IPS-15b (cell line): ENCODE data around the gene PTPN21.

Experiments
- H3K27me3 ChIP-seq: one replicate; pipeline ENCODE4 v1.6.1; 2013; ENCODE audit warnings: low read length; ENCODE audit not compliant: control insufficient read depth, insufficient read depth
- H3K36me3 ChIP-seq: one replicate; pipeline ENCODE4 v1.6.1; 2013; ENCODE audit warnings: low read length; ENCODE audit not compliant: control insufficient read depth, insufficient read depth
- H3K4me1 ChIP-seq: one replicate; pipeline ENCODE4 v1.6.1; 2013; ENCODE audit warnings: mild to moderate bottlenecking, low read length; ENCODE audit not compliant: control insufficient read depth, insufficient read depth
- H3K4me3 ChIP-seq: one replicate; pipeline ENCODE4 v1.5.1; 2013; ENCODE audit warnings: low read depth, low read length
- H3K9ac ChIP-seq: one replicate; pipeline ENCODE4 v1.6.1; 2013; ENCODE audit warnings: low read depth, mild to moderate bottlenecking, low read length
- H3K9me3 ChIP-seq: one replicate; pipeline ENCODE4 v1.6.1; 2013; ENCODE audit warnings: mild to moderate bottlenecking, low read length; ENCODE audit not compliant: control insufficient read depth, insufficient read depth

The PTPN21 gene

GRCh38 chr14:88572117-88572516 is 17.3 kb upstream of the PTPN21 start:
- Histone ChIP-seq H3K4me3 (no peak overlapping the region), H3K27me3 (no peaks in the 10 kb centered on the region), H3K36me3 (peaks cover 29% of the 10 kb centered on the region), H3K4me1 (no peaks in the 10 kb centered on the region), H3K9ac (no peak overlapping the region), H3K9me3 (no peaks in the 10 kb centered on the region)

GRCh38 chr14:88568196-88568595 is 13.4 kb upstream of the PTPN21 start:
- H3K9me3 ChIP-seq, result no peaks in the 10 kb centered on the region
- no peak overlapping the region for H3K4me3 ChIP-seq
- peaks cover 5% of the 10 kb centered on the region for H3K4me1 ChIP-seq
- H3K27me3 ChIP-seq, result no peaks in the 10 kb centered on the region
- H3K36me3 ChIP-seq, result peaks cover 18% of the 10 kb centered on the region
- H3K9ac ChIP-seq, result no peak overlapping the region

- Histone ChIP-seq H3K36me3 (peaks cover 7% of the 10 kb centered on the region), H3K27me3 (no peaks in the 10 kb centered on the region), H3K4me1 (peaks cover 11% of the 10 kb centered on the region), H3K4me3 (no peak overlapping the region), H3K9me3 (no peaks in the 10 kb centered on the region), H3K9ac (no peak overlapping the region)
Measured at GRCh38 chr14:88565427-88565826, 10.6 kb upstream of the PTPN21 start.

GRCh38 chr14:88563845-88564244 is 9.0 kb upstream of the PTPN21 start:
- Histone ChIP-seq H3K4me1 (peaks cover 11% of the 10 kb centered on the region), H3K4me3 (peak overlapping the region; percentile 82), H3K27me3 (no peaks in the 10 kb centered on the region)

GRCh38 chr14:88562831-88563686 is 8.3 kb upstream of the PTPN21 start, which contains the start of gene ZC3H14:
TSS of gene ZC3H14 (plus strand) at chr14:88563037. CDS start at chr14:88563134, 97 bp downstream.
- H3K4me1 ChIP-seq, result peaks cover 11% of the 10 kb centered on the region
- no peaks in the 10 kb centered on the region for H3K27me3 ChIP-seq
- peak within 1 kb of the TSS; percentile 80 for H3K9ac ChIP-seq
- H3K9me3 ChIP-seq, result no peaks in the 10 kb centered on the region
- peaks cover 2% of the 10 kb centered on the region for H3K36me3 ChIP-seq
- H3K4me3 ChIP-seq, result peak within 1 kb of the TSS; percentile 82

More at GRCh38 chr14:88563845-88564244, 9.0 kb upstream of the PTPN21 start:
- Histone ChIP-seq H3K36me3 (peaks cover 7% of the 10 kb centered on the region), H3K9me3 (no peaks in the 10 kb centered on the region), H3K9ac (peak overlapping the region; percentile 63)

GRCh38 chr14:88562532-88562830 is 7.7 kb upstream of the PTPN21 start:
- Histone ChIP-seq H3K9me3 (no peaks in the 10 kb centered on the region), H3K4me1 (peaks cover 11% of the 10 kb centered on the region), H3K9ac (peak overlapping the region; percentile 38), H3K36me3 (no peaks in the 10 kb centered on the region), H3K4me3 (peak overlapping the region; percentile 82), H3K27me3 (no peaks in the 10 kb centered on the region)

- Histone ChIP-seq H3K4me1 (peaks cover 11% of the 10 kb centered on the region), H3K27me3 (no peaks in the 10 kb centered on the region)
Measured at GRCh38 chr14:88559852-88560251, 5.0 kb upstream of the PTPN21 start.

GRCh38 chr14:88556581-88556980 is 1.8 kb upstream of the PTPN21 start:
- no peak overlapping the region for H3K9ac ChIP-seq
- peaks cover 15% of the 10 kb centered on the region for H3K27me3 ChIP-seq
- H3K9me3 ChIP-seq, result no peaks in the 10 kb centered on the region
- H3K4me3 ChIP-seq, result no peak overlapping the region
- H3K4me1 ChIP-seq, result no peaks in the 10 kb centered on the region
- H3K36me3 ChIP-seq, result no peaks in the 10 kb centered on the region

More at GRCh38 chr14:88559852-88560251, 5.0 kb upstream of the PTPN21 start:
- no peak overlapping the region for H3K4me3 ChIP-seq
- no peaks in the 10 kb centered on the region for H3K36me3 ChIP-seq
- no peak overlapping the region for H3K9ac ChIP-seq
- H3K9me3 ChIP-seq, result no peaks in the 10 kb centered on the region

- Histone ChIP-seq H3K27me3 (peaks cover 15% of the 10 kb centered on the region), H3K4me1 (no peaks in the 10 kb centered on the region), H3K9ac (peak overlapping the region; percentile 74), H3K9me3 (no peaks in the 10 kb centered on the region), H3K36me3 (no peaks in the 10 kb centered on the region), H3K4me3 (peak overlapping the region; percentile 75)
Measured at GRCh38 chr14:88553886-88554456, 836 bp downstream of the PTPN21 start.

GRCh38 chr14:88552876-88553275 is 1.9 kb downstream of the PTPN21 start:
- Histone ChIP-seq H3K4me1 (no peaks in the 10 kb centered on the region), H3K27me3 (peaks cover 15% of the 10 kb centered on the region), H3K9ac (no peak overlapping the region), H3K4me3 (no peak overlapping the region), H3K36me3 (no peaks in the 10 kb centered on the region), H3K9me3 (no peaks in the 10 kb centered on the region)

GRCh38 chr14:88551980-88552431 is 2.8 kb downstream of the PTPN21 start:
- H3K4me3 ChIP-seq, result peak overlapping the region; percentile 70
- H3K9ac ChIP-seq, result no peak overlapping the region
- H3K27me3 ChIP-seq, result peaks cover 15% of the 10 kb centered on the region

More at GRCh38 chr14:88551980-88552431, 2.8 kb downstream of the PTPN21 start:
- Histone ChIP-seq H3K36me3 (no peaks in the 10 kb centered on the region), H3K4me1 (no peaks in the 10 kb centered on the region), H3K9me3 (no peaks in the 10 kb centered on the region)
